Measurements from ENCODE around the gene KLHL33.

DNA sequence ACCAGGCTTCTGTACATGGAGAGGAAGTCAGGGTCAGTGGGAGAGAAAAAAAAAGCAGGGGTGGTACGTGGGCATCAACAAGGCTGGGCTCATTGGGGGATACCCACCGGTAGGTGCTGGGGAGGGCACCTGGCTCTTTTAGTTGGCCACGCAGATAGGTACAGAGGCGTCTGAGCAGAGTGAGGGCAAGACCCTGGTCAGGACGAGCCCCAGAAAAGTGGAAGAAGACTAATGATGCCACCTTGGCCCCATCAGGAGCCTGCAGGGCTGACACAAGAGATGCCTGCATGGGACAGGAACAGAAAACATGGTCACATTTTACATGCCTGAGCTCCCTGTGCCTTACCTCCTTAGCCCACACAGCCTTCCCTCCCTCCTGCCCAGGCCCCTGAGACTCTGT lies 52.3 kb downstream of the KLHL33 start:
- TF ChIP-seq, protein P1, sequence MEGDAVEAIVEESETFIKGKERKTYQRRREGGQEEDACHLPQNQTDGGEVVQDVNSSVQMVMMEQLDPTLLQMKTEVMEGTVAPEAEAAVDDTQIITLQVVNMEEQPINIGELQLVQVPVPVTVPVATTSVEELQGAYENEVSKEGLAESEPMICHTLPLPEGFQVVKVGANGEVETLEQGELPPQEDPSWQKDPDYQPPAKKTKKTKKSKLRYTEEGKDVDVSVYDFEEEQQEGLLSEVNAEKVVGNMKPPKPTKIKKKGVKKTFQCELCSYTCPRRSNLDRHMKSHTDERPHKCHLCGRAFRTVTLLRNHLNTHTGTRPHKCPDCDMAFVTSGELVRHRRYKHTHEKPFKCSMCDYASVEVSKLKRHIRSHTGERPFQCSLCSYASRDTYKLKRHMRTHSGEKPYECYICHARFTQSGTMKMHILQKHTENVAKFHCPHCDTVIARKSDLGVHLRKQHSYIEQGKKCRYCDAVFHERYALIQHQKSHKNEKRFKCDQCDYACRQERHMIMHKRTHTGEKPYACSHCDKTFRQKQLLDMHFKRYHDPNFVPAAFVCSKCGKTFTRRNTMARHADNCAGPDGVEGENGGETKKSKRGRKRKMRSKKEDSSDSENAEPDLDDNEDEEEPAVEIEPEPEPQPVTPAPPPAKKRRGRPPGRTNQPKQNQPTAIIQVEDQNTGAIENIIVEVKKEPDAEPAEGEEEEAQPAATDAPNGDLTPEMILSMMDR (IDR thresholded peaks at IDR 0.05), result no peak
- TF ChIP-seq POLR2AphosphoS5 (IDR thresholded peaks at IDR 0.05) (no peak), POLR2A (IDR thresholded peaks at IDR 0.05) (no peak)

All from stomach (tissue), 4 donors.